Epithelial cell of proximal tubule (primary cell): ENCODE data around the gene IFIT1. TPM values are rescaled to one million over a fixed set of nuclear protein-coding genes. Genes with fewer than 3 reads are reported as not detected.

ENCODE experiments used
- DNase-seq: peaks from one replicate; pipeline ENCODE4 v3.0.0-alpha.2; 2011; ENCODE audit warnings: low read depth
- H3K4me3 ChIP-seq: 2 replicates; pipeline ENCODE4 v1.5.1; 2011; ENCODE audit warnings: low read depth, mild to moderate bottlenecking, low read length
- CTCF ChIP-seq: conservative IDR thresholded peaks from 2 replicates; pipeline ENCODE4 v1.5.1; 2012; ENCODE audit warnings: low read depth, mild to moderate bottlenecking, low read length
- total RNA-seq: library from RNA; depleted of rRNA; stranded (reverse); fragments of >200 nt; gene quantifications from 2 replicates; pipeline ENCODE4 v1.2.3, GENCODE V29; 2015

The IFIT1 gene
- total RNA-seq, 1 donor from 2014 or later = 3.4 TPM

GRCh38 chr10:89426230-89426868, 33.9 kb downstream of the IFIT1 start:
- no peak for DNase-seq
- H3K4me3 ChIP-seq = no peak overlapping the region
- TF ChIP-seq CTCF = peak; percentile 85

- no peak for TF ChIP-seq CTCF
- no peak for DNase-seq
- H3K4me3 ChIP-seq = no peak overlapping the region
These were observed 35.2 kb downstream of the IFIT1 start for GRCh38 chr10:89427629-89428028.

- H3K4me3 ChIP-seq = no peak overlapping the region
- TF ChIP-seq CTCF = no peak
- DNase-seq = no peak
These were observed 36.5 kb downstream of the IFIT1 start for GRCh38 chr10:89428877-89429276.

- DNase-seq = peak; percentile 91
- H3K4me3 ChIP-seq = no peak overlapping the region
- no peak for TF ChIP-seq CTCF
These were observed 39.6 kb downstream of the IFIT1 start for GRCh38 chr10:89431977-89432376.

- no peak for TF ChIP-seq CTCF
- H3K4me3 ChIP-seq = no peak overlapping the region
These were observed 46.1 kb downstream of the IFIT1 start for GRCh38 chr10:89438525-89438924.

GRCh38 chr10:89440226-89441009, 48.0 kb downstream of the IFIT1 start:
- no peak for DNase-seq
- no peak overlapping the region for H3K4me3 ChIP-seq
- no peak for TF ChIP-seq CTCF

More at GRCh38 chr10:89438525-89438924, 46.1 kb downstream of the IFIT1 start:
- no peak for DNase-seq
